ENCODE data around the gene MAGI2. TPM values are rescaled to one million over a fixed set of nuclear protein-coding genes. Genes with fewer than 3 reads are reported as not detected.

MAGI2 gene
- total RNA-seq, 1 donor from 2014 or later: 6.9 TPM

DNA sequence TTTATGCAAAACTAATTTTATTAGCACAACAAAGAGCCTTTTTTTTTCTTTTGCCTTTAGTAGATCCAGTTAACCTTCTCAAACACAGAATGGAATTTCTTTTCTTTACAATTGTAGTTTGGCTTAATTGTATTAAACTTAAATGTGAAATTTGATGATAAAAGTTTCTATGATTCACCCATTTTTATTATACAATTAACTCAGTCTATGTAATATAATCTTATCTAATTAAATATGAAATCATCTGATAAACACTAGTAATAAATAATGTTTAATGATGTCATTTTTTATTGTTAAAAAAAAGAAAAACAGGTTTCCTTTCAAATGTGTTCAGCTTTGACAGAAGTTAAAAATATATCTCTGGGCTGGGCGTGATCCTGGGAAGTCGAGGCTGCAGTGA lies 1095.8 kb downstream of the MAGI2 start:
- DNase-seq (ENCODE audit: extremely low spot score in 2 of 2): no peak
- Histone ChIP-seq H3K9me3 (no peaks in the 10 kb centered on the region), H3K27ac (no peak overlapping the region), H3K4me3 (no peak overlapping the region), H3K4me1 (no peaks in the 10 kb centered on the region), H3K27me3 (no peaks in the 10 kb centered on the region), H3K36me3 (no peaks in the 10 kb centered on the region)
- intact Hi-C loops (cut with DNase I): no loop called here
- TF ChIP-seq POLR2AphosphoS5 (IDR thresholded peaks at IDR 0.05; ENCODE audit: insufficient read depth in 1 of 2, low read depth in 1 of 2): no peak
- TF ChIP-seq, protein P1, sequence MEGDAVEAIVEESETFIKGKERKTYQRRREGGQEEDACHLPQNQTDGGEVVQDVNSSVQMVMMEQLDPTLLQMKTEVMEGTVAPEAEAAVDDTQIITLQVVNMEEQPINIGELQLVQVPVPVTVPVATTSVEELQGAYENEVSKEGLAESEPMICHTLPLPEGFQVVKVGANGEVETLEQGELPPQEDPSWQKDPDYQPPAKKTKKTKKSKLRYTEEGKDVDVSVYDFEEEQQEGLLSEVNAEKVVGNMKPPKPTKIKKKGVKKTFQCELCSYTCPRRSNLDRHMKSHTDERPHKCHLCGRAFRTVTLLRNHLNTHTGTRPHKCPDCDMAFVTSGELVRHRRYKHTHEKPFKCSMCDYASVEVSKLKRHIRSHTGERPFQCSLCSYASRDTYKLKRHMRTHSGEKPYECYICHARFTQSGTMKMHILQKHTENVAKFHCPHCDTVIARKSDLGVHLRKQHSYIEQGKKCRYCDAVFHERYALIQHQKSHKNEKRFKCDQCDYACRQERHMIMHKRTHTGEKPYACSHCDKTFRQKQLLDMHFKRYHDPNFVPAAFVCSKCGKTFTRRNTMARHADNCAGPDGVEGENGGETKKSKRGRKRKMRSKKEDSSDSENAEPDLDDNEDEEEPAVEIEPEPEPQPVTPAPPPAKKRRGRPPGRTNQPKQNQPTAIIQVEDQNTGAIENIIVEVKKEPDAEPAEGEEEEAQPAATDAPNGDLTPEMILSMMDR (IDR thresholded peaks at IDR 0.05): no peak
- no peak for TF ChIP-seq POLR2A (IDR thresholded peaks at IDR 0.05)

DNA sequence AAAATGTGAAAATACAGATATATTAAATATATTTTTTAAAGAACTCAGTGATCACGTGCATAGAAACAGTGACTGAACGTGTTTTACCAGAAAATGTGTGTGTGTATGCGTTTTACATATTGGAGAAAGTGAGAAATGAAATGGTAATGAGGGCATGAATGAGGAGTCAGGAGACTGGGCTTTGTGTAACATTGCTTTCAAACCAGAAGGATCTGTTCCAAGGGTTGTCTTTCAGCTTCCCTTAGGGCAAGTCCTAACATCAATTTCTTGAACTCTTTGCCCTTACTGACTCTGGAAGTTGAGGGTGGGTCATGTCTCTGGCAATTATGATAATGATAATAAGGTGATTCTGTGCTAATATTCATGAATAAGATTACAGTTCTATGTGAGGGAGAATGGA lies 1097.6 kb downstream of the MAGI2 start:
- H3K27me3 ChIP-seq: no peaks in the 10 kb centered on the region
- H3K4me3 ChIP-seq: no peak overlapping the region
- H3K27ac ChIP-seq: no peak overlapping the region
- no peaks in the 10 kb centered on the region for H3K36me3 ChIP-seq
- no peak for TF ChIP-seq POLR2AphosphoS5 (IDR thresholded peaks at IDR 0.05; ENCODE audit: insufficient read depth in 1 of 2, low read depth in 1 of 2)
- TF ChIP-seq, protein P1 (IDR thresholded peaks at IDR 0.05): no peak
- no peak for TF ChIP-seq POLR2A (IDR thresholded peaks at IDR 0.05)
- no peaks in the 10 kb centered on the region for H3K9me3 ChIP-seq
- intact Hi-C loops (cut with DNase I): no loop called here
- no peak for DNase-seq (ENCODE audit: extremely low spot score in 2 of 2)
- no peaks in the 10 kb centered on the region for H3K4me1 ChIP-seq

DNA sequence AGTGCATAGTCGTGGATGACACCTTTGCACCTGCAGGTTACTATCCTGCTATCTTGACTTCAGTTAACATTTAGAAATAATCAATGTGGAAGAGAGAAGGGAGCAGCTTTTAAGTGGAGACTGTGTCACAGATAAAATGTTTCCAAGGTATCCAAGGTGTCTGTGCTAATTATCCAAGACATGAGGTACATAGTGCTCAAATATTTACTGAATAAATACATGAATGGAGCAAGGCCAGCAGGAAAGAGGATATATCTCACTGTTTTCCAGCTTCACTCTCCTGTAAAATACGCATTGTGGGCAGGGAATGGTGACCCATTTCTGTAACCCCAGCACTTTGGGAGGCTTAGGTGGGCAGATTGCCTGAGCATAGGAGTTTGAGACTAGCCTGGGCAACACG lies 1102.5 kb downstream of the MAGI2 start:
- Histone ChIP-seq H3K9me3 (no peaks in the 10 kb centered on the region), H3K4me3 (no peak overlapping the region), H3K27me3 (no peaks in the 10 kb centered on the region), H3K27ac (no peak overlapping the region), H3K36me3 (no peaks in the 10 kb centered on the region), H3K4me1 (no peaks in the 10 kb centered on the region)
- intact Hi-C loops (cut with DNase I): no loop called here
- no peak for DNase-seq (ENCODE audit: extremely low spot score in 2 of 2)
- TF ChIP-seq, protein P1 (IDR thresholded peaks at IDR 0.05): no peak

DNA sequence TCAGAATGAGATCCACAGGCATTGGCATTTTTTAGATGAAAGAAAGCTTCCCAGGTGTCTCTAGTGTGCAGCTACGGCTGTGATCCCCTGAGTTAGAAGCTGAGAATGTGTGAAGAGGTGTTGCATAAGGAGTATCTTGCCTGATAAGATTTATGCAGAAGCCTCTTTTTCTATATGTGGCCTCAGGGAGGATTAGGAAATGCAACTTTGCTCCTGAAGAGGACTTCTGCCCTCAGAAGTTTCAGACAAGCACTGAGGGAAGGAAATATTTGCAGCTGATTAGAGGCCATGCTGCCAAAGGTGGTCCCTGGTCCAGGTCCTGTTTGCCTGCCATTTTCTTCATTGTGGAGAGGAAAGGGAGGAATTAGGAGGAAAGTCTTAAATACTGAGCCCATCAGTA lies 1103.1 kb downstream of the MAGI2 start:
- intact Hi-C loops (cut with DNase I): no loop called here
- no peaks in the 10 kb centered on the region for H3K9me3 ChIP-seq

DNA sequence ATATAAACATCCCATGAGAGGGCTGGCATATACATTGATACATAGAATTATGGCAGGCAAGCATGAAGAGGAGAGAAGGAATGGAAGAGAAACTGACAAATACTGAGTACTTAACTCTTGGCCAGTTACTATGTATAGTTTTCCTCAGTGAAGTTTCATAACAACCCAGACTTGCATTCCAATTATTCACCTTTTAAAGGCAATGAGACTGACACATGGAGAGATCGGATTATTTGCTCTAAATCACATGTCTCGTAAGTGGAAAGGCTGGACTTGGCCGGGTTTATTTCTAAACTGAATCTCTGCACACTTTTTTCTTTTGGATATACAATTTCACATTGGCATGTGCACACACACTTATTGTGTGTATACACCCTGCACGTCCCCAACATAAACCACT lies 1106.6 kb downstream of the MAGI2 start:
- TF ChIP-seq POLR2A (IDR thresholded peaks at IDR 0.05) (no peak), POLR2AphosphoS5 (IDR thresholded peaks at IDR 0.05; ENCODE audit: insufficient read depth in 1 of 2, low read depth in 1 of 2) (no peak)
- TF ChIP-seq, protein P1 (IDR thresholded peaks at IDR 0.05): no peak
- intact Hi-C loops (cut with DNase I): no loop called here
- Histone ChIP-seq H3K4me1 (no peaks in the 10 kb centered on the region), H3K36me3 (no peaks in the 10 kb centered on the region), H3K9me3 (no peaks in the 10 kb centered on the region), H3K27ac (no peak overlapping the region), H3K27me3 (no peaks in the 10 kb centered on the region), H3K4me3 (no peak overlapping the region)
- no peak for DNase-seq (ENCODE audit: extremely low spot score in 2 of 2)

More for the DNA sequence above, 1103.1 kb downstream of the MAGI2 start:
- Histone ChIP-seq H3K27ac (no peak overlapping the region), H3K4me1 (no peaks in the 10 kb centered on the region), H3K36me3 (no peaks in the 10 kb centered on the region), H3K4me3 (no peak overlapping the region), H3K27me3 (no peaks in the 10 kb centered on the region)
- no peak for DNase-seq (ENCODE audit: extremely low spot score in 2 of 2)
- TF ChIP-seq, protein P1 (IDR thresholded peaks at IDR 0.05): no peak
- TF ChIP-seq POLR2A (IDR thresholded peaks at IDR 0.05): no peak
- no peak for TF ChIP-seq POLR2AphosphoS5 (IDR thresholded peaks at IDR 0.05; ENCODE audit: insufficient read depth in 1 of 2, low read depth in 1 of 2)
